Hepatocyte (in vitro differentiated cells): ENCODE results near the gene CPSF4. TPM values are rescaled to one million over a fixed set of nuclear protein-coding genes. Genes with fewer than 3 reads are reported as not detected.

Source experiments
- DNase-seq: peaks from one replicate; pipeline ENCODE4 v3.0.0-alpha.2; 2016; ENCODE audit warnings: low spot score
- H2AFZ ChIP-seq: fragments of 200-600 bp; sonication (generic); 2 replicates; pipeline ENCODE4 v1.6.0; 2016; ENCODE audit warnings: antibody characterized with exemption, mild to moderate bottlenecking
- H3K27ac ChIP-seq: fragments of 200-600 bp; sonication (generic); 2 replicates; pipeline ENCODE4 v1.5.1; 2016; ENCODE audit warnings: mild to moderate bottlenecking
- H3K27me3 ChIP-seq: fragments of 200-600 bp; sonication (generic); 2 replicates; pipeline ENCODE4 v1.6.1; 2016
- H3K36me3 ChIP-seq: fragments of 200-600 bp; sonication (generic); replicated peaks from 2 replicates; pipeline ENCODE4 v1.5.1; 2016; ENCODE audit warnings: low read depth; ENCODE audit not compliant: insufficient read depth
- H3K4me1 ChIP-seq: fragments of 200-600 bp; sonication (generic); 2 replicates; pipeline ENCODE4 v1.5.1; 2016; ENCODE audit warnings: mild to moderate bottlenecking, moderate library complexity; ENCODE audit not compliant: insufficient read depth
- H3K4me2 ChIP-seq: fragments of 200-600 bp; sonication (generic); 2 replicates; pipeline ENCODE4 v1.6.0; 2016
- H3K4me3 ChIP-seq: fragments of 200-600 bp; sonication (generic); 2 replicates; pipeline ENCODE4 v1.5.1; 2016; ENCODE audit warnings: mild to moderate bottlenecking
- H3K79me2 ChIP-seq: fragments of 200-600 bp; sonication (generic); 2 replicates; pipeline ENCODE4 v1.6.0; 2017; ENCODE audit warnings: mild to moderate bottlenecking
- H3K9me2 ChIP-seq: fragments of 200-600 bp; sonication (generic); replicated peaks from 2 replicates; pipeline ENCODE4 v1.6.0; 2017; ENCODE audit warnings: mild to moderate bottlenecking; ENCODE audit not compliant: insufficient read depth
- H3K9me3 ChIP-seq: fragments of 200-600 bp; sonication (generic); 2 replicates; pipeline ENCODE4 v1.5.1; 2016; ENCODE audit warnings: low read depth, mild to moderate bottlenecking
- H4K20me1 ChIP-seq: fragments of 200-600 bp; sonication (generic); 2 replicates; pipeline ENCODE4 v1.6.0; 2016; ENCODE audit warnings: mild to moderate bottlenecking; ENCODE audit not compliant: insufficient read depth, poor library complexity, severe bottlenecking
- CTCF ChIP-seq: fragments of 200-600 bp; sonication (generic); IDR thresholded peaks from 2 replicates; pipeline ENCODE4 v1.5.1; 2016; ENCODE audit warnings: antibody characterized with exemption, mild to moderate bottlenecking; ENCODE audit not compliant: poor library complexity
- EZH2 ChIP-seq: fragments of 200-600 bp; sonication (generic); IDR thresholded peaks from 2 replicates; pipeline ENCODE4 v1.6.1; 2016; ENCODE audit warnings: antibody characterized with exemption, mild to moderate bottlenecking, borderline replicate concordance
- EZH2phosphoT487 ChIP-seq: fragments of 200-600 bp; sonication (generic); IDR thresholded peaks from one replicate; pipeline ENCODE4 v1.6.1; 2018; ENCODE audit warnings: antibody characterized with exemption, mild to moderate bottlenecking, low read depth, moderate library complexity; ENCODE audit not compliant: unreplicated experiment, severe bottlenecking
- WGBS: methylation state at CpG from one replicate; pipeline ENCODE4 v1.1.6; 2016; ENCODE audit warnings: low lambda C conversion rate; ENCODE audit errors: missing lambda C conversion rate; 5-methylcytosine and 5-hydroxymethylcytosine counted together
- polyA plus RNA-seq: library from polyadenylated mRNA; unstranded; fragments of >200 nt; fragmentation: Nextera tagmentation; extraction: Ambion mirVana; gene quantifications from 2 replicates; pipeline ENCODE4 v1.2.1, GENCODE V29; 2016
- total RNA-seq: library from RNA; depleted of rRNA; stranded (reverse); fragments of >200 nt; gene quantifications from 2 replicates; pipeline ENCODE4 v1.2.3, GENCODE V29; 2014

The CPSF4 gene
- total and polyA plus RNA-seq, 2 experiments from 2014 or later: 35.1 to 37.6 TPM

- TF ChIP-seq EZH2 (no peak), EZH2phosphoT487 (no peak), CTCF (no peak)
- H3K4me2 ChIP-seq: no peak overlapping the region
- H3K79me2 ChIP-seq: peaks cover 6% of the 10 kb centered on the region
- WGBS: 94% methylated on average over 13 of the region's 13 CpGs
- H3K27ac ChIP-seq: no peak overlapping the region
- no peaks in the 10 kb centered on the region for H3K27me3 ChIP-seq
- no peaks in the 10 kb centered on the region for H3K4me1 ChIP-seq
- no peaks in the 10 kb centered on the region for H3K9me3 ChIP-seq
- no peak for DNase-seq
- no peaks in the 10 kb centered on the region for H4K20me1 ChIP-seq
- H3K4me3 ChIP-seq: no peak overlapping the region
- H3K36me3 ChIP-seq: no peaks in the 10 kb centered on the region
- no peak overlapping the region for H2AFZ ChIP-seq
- H3K9me2 ChIP-seq: no peaks in the 10 kb centered on the region
Observed at GRCh38 chr7:99452541-99452940, 13.8 kb downstream of the CPSF4 start.

GRCh38 chr7:99453105-99453504 is 14.4 kb downstream of the CPSF4 start:
- Histone ChIP-seq H3K79me2 (peaks cover 7% of the 10 kb centered on the region), H3K27me3 (no peaks in the 10 kb centered on the region)

GRCh38 chr7:99455874-99456273 is 17.1 kb downstream of the CPSF4 start:
- no peaks in the 10 kb centered on the region for H3K36me3 ChIP-seq

More at GRCh38 chr7:99453105-99453504, 14.4 kb downstream of the CPSF4 start:
- H3K9me2 ChIP-seq: no peaks in the 10 kb centered on the region
- no peaks in the 10 kb centered on the region for H3K4me1 ChIP-seq
- H2AFZ ChIP-seq: no peak overlapping the region
- DNase-seq: no peak
- H3K9me3 ChIP-seq: no peaks in the 10 kb centered on the region
- peaks cover 5% of the 10 kb centered on the region for H4K20me1 ChIP-seq
- H3K27ac ChIP-seq: no peak overlapping the region
- TF ChIP-seq EZH2phosphoT487 (no peak), EZH2 (no peak), CTCF (no peak)
- no peak overlapping the region for H3K4me2 ChIP-seq
- WGBS: 98% methylated on average over 11 of the region's 11 CpGs
- H3K36me3 ChIP-seq: no peaks in the 10 kb centered on the region
- no peak overlapping the region for H3K4me3 ChIP-seq

More at GRCh38 chr7:99455874-99456273, 17.1 kb downstream of the CPSF4 start:
- Histone ChIP-seq H3K4me2 (no peak overlapping the region), H2AFZ (no peak overlapping the region), H3K27me3 (no peaks in the 10 kb centered on the region), H3K4me1 (no peaks in the 10 kb centered on the region), H3K4me3 (no peak overlapping the region), H3K27ac (no peak overlapping the region), H4K20me1 (peaks cover 27% of the 10 kb centered on the region), H3K79me2 (peaks cover 33% of the 10 kb centered on the region), H3K9me2 (no peaks in the 10 kb centered on the region), H3K9me3 (no peaks in the 10 kb centered on the region)
- DNase-seq: no peak
- 95% methylated on average over 9 of the region's 9 CpGs for WGBS
- TF ChIP-seq EZH2phosphoT487 (no peak), EZH2 (no peak), CTCF (no peak)
